Jurkat, Clone E6-1 (cell line): ENCODE measurements around the gene CCDC13. TPM values are rescaled to one million over a fixed set of nuclear protein-coding genes. Genes with fewer than 3 reads are reported as not detected.
"Not testable (repeated sequence)": the region's sequence is repeated elsewhere in the genome, so short reads cannot be mapped to it uniquely, and the experiment has no call there.

Source experiments
- DNase-seq: peaks from one replicate; pipeline ENCODE4 v3.0.0-alpha.2; 2011; ENCODE audit warnings: low read depth, low spot score
- H3K4me3 ChIP-seq: 2 replicates; pipeline ENCODE4 v1.5.1; 2011; ENCODE audit warnings: mild to moderate bottlenecking, low read length, control low read depth, moderate library complexity
- polyA plus RNA-seq: library from polyadenylated mRNA; unstranded; fragments of >200 nt; gene quantifications from one replicate; pipeline ENCODE4 v1.2.1, GENCODE V29; 2012; ENCODE audit warnings: missing spikeins; ENCODE audit not compliant: insufficient read length, insufficient read depth

CCDC13 gene, protein sequence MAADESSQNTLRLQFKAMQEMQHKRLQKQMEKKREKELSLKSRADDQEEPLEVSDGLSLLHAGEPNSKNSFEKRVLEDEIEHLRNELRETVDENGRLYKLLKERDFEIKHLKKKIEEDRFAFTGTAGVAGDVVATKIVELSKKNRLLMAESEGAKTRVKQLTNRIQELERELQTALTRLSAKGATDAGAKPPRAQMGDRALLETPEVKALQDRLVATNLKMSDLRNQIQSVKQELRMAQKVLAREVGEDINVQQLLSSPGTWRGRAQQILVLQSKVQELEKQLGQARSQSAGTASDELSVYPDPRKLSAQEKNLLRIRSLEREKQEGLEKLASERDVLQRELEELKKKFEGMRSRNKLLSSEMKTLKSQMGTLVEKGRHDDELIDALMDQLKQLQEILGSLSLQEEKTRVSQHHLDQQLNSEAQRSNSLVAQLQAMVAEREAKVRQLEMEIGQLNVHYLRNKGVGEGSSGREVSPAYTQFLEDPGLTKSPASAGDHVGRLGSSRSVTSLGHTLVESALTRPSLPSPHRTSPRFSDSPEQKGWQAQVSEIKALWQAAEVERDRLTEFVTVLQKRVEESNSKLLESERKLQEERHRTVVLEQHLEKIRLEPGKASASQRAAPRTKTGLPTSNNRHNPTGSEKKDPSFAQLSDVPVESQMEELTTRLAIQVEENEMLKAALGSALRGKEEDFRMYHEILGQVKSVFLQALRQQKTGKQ
- not detected for polyA plus RNA-seq

DNA sequence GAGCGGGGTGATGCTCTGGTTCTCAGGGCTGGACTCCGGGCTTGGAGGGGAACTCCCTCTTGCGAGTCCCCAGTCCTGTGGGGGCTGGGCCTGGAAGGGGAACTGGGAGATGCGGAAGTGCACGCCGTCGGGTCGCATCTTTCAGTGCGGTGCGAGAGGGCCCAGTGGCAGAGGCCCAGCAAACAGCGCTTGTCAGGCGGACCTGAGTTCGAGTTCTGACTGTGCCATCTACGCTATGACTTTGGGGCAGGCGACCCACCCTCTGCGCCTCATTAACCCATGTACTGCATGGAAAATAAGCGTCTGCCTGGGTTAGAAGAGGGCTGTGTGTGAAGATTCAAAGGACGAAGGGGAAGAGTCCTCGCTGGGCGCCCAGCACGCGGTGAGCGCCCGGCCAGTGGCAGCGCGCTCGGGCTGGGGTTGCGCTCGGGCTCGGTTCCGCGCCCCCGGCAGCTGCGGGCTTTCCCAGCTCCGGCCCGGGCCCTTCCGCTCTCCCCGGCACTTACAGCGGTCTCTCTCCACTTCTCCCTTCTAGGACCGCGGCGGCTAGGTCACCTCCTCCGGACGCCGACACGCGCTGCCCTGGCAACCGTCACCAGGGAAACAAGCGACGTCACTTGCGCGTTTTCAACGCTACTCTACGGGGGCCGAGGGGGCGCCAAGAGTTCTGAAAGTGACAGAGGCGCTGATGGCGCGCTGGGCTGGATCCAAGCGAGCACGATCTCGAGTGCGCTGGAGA, at the start of gene CCDC13:
Gene CCDC13, minus strand, starts transcription at position 584 of the 739 bp plus-strand sequence. CDS start 14,908 bp downstream, outside the sequence.
- peak; percentile 77 for DNase-seq
- peak within 1 kb of the TSS; percentile 62 for H3K4me3 ChIP-seq

DNA sequence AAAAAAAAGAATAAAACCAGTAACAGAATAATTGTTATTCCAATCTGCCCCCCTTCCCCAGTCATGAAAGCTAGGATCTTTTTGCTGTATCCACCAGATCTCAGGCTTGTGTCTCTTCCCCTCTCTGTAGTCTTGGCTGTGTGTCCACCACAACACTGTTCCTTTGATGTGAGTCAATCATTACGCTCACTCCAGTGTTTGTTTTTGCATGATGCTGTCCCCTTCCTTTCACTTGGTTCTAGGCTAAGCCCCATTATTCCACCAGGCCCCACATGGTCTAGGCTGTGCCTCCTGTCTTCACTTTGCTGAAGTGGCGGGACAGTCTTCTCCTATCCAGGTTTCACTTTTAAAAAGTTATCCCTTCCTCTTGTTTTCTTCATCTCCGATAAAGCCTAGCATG, 49.8 kb upstream of the CCDC13 start:
- no peak for DNase-seq
- no peak overlapping the region for H3K4me3 ChIP-seq

DNA sequence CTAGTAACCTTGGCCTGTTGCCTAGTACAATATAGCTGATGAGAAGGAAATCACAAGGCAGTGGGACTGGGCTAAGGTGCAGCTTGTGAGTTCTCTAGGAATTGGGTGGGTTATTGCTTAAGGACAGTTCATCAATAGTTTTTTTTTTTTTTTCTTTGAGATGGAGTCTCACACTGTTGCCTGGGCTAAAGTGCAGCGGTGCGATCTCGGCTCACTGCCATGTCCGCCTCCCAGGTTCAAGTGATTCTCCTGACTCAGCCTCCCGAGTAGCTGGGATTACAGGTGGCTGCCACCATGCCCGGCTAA, 47.6 kb upstream of the CCDC13 start:
- DNase-seq = no peak
- no peak overlapping the region for H3K4me3 ChIP-seq

DNA sequence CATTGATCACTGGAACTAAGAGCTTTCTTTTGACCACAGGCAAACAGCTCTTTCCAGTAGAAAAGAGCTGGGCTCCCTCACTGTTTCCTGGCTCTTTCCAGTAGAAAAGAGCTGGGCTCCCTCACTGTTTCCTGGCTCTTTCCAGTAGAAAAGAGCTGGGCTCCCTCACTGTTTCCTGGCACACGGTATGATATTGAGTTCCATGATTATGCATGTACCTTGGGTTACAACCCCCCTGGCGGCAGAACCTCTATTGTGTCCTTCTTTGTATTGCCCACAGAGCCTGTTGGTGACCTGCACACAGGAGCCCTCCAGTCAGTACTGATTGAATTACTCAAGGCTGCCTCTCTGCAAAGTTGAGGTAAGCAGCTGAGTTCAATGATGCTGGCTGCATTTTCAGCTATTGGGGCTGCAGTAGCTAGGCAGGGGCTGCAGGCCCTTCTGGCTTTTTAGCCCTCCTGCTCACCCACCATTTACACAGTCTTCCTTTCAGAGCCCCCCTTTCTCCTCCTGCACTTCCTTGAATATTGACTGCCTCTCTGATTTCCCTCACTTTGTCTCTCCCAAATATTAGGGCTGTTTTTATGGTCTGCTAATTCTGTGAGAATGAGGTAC, 46.4 kb upstream of the CCDC13 start:
- no peak overlapping the region for H3K4me3 ChIP-seq
- DNase-seq = no peak

DNA sequence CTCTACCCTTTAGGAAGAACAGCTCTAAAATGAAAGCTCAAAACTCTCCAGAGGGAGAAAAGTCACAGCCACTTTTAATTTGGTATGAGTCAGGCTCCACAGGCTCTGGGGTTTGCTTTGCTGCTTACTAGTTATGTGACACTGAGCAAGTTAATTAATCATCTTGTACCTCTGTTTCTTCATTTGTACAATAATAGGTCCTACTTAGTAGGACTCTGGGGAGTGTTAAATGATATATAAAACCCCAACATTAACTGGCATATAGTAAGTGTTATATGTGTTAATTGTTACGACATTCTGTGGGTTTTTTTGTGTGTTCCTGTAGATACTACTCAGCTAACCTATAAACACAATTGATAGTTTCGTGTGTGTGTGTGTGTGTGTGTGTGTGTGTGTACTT, 42.8 kb upstream of the CCDC13 start:
- no peak for DNase-seq
- no peak overlapping the region for H3K4me3 ChIP-seq

DNA sequence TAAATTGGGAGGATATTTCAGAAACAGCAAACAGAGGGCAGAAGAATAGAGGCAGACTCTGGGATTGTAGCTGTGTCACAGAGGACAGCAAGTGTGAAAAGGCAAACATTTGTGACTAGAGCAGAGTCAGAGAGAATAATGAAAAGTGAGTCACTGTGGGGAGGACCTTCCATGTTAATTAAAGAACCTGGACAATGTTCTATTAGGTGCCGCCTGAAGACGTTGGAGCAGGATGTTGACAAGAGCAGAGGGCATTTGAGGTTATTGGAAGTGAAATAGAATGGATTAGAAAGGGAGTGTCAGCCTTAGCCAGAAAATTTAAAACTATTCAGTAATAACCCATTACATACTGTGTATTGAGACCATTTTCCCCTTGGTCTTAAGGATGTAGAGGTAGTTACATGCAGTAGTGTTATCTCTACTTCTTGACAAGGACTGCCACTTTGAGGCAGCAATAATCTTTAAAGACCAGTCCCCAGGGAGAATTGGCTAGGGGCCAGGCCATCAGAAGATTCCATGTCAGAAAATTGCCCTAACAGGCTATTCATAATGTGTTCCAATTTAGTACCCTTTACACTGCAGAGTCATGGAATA, 42.0 kb upstream of the CCDC13 start:
- DNase-seq = no peak
- no peak overlapping the region for H3K4me3 ChIP-seq

DNA sequence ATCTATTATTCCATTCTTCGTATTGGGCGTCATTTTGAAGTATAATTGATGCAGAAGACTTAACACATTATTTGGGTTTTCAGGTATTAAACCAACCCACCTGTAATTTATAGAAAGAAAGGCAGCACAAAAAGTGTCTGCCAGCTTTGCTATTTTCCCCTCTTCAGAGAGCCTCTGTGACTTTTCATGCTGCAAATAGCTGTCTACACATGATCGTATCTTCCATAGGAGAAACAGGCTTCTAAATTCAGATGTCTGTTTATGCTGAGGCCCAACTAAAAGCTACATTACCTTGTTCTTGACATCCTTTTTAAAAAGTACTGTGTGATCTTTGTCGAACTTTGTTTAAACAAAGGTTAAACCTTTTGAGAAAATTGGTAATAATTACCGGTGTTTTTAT, 41.2 kb upstream of the CCDC13 start:
- no peak overlapping the region for H3K4me3 ChIP-seq

DNA sequence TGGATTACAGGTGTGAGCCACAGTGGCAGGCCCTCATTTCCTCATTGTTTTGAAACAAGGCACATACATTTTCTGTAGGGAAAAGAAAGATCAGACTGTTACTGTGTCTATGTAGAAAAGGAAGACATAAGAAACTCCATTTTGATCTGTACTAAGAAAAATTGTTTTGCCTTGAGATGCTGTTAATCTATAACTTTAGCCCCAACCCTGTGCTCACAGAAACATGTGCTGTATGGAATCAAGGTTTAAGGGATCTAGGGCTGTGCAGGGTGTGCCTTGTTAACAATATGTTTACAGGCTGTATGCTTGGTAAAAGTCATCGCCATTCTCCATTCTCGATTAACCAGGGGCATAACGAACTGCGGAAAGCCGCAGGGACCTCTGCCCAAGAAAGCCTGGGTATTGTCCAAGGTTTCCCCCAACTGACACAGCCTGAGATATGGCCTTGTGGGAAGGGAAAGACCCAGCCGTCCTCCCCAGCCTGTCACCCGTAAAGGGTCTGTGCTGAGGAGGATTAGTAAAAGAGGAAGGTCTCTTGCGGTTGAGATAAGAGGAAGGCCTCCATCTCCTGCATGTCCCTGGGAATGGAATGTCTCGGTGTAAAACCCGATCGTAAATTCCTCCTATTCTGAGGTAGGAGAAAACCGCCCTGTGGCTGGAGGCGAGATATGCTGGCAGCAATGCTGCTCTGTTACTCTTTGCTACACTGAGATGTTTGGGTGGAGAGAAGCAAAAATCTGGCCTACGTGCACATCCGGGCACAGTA, 38.2 kb upstream of the CCDC13 start:
- not testable (repeated sequence) for H3K4me3 ChIP-seq, DNase-seq

More for the DNA sequence above, 41.2 kb upstream of the CCDC13 start:
- no peak for DNase-seq

DNA sequence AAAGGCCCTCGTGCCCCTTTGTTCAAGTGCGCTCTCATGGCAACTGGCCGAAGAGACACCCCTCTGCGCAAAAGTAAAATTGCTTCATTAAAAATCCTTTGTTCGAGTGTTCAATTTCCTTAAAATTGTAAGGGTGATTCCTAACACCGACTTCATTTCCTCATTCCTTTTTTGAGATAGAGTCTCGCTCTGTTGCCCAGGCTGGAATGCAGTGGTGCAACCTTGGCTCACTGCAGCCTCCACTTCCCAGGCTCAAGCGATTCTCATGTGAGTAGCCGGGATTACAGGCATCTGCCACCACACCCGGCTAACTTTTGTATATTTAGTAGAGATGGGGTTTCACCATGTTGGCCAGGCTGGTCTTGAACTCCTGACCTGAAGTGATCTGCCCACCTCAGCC, 37.7 kb upstream of the CCDC13 start:
- not testable (repeated sequence) for DNase-seq

DNA sequence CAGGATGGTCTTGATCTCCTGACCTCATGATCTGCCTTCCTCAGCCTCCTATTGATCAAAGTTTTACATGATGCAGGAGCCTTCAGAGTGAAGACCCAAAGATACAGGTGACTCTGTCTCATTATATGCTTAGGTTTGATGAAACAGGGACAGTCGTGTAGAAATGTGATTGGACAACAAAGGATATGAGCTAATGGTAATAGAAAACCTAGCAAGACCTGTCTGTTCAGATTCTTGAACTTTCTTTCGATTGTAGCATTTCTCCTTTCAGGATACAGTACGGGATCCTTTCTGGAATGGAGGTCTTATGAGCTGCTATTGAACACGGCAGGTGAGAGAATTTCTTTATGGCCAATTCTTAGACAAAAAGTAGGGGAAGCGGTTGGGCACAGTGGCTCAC, 36.1 kb upstream of the CCDC13 start, which contains the start of gene ACKR2:
Gene ACKR2, plus strand, starts transcription at position 244 of the 400 bp plus-strand sequence. CDS start 55,058 bp downstream, outside the sequence.
- no peak for DNase-seq
- no peak within 1 kb of the TSS for H3K4me3 ChIP-seq

More for the DNA sequence above, 37.7 kb upstream of the CCDC13 start:
- not testable (repeated sequence) for H3K4me3 ChIP-seq

DNA sequence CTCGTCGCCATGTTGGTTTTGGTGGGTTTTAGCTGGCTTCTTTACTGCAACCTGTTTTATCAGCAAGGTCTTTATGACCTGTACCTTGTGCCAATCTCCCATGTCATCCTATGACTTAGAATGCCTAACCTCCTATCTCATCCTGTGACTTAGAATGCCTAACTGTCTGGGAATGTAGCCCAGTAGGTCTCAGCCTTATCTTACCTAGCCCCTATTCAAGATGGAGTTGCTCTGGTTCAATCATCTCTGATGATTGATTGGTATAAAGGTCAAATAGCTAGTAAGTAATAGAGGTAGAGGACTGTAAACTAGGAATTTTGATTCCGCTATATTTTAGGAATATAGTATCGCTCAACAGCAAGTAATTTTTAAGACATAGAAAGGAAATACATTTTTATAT, 34.9 kb upstream of the CCDC13 start:
- H3K4me3 ChIP-seq = no peak overlapping the region
- DNase-seq = no peak

DNA sequence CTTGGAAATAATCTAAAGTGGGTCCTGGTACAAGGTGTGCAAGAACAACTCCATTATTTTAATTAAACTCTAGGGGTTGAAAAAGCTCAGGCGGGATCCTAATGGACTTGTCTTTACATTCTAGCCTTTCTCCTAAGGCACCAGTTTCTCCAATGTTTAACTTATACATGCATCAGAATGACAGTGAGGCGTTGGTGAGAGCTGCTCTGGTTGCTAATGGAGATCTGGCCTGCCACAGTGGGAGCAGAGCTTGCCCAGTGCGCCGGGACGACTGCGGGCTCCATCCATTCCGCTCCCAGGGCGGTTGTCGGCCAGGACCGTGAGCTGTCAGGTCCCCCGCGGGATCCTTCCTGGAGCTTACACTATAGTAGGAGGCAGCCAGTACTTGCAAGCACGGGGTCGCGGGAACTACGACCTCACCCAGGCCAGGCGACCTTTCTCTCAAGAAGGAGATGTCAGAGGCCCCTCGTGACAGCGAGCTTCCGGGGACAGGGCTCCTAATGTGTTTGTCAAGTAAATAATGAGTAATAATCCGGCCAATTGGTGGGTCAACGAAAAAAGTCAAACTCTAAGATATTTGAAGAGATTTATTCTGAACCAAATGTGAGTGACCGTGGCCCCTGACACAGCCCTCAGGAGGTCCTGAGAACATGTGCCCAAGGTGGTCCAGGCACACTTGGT, 32.2 kb upstream of the CCDC13 start:
- DNase-seq = no peak

DNA sequence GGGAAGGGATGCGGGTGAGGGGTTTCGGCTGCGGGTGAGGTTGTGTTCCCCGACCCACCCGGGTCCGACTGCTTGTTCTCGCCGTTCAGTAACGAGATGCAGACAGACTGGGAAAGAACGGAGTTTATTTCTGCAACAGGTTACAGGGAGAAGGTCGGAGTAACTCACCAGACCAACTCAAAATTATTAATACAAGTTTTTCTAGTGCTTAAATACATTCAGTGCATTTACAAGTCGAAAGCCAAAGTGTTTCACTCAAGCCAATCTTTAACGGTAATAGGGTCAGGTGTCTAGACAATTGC, 31.7 kb upstream of the CCDC13 start:
- peak overlapping the region; percentile 89 for H3K4me3 ChIP-seq
- DNase-seq = no peak

More for the DNA sequence above, 32.2 kb upstream of the CCDC13 start:
- H3K4me3 ChIP-seq = peak overlapping the region; percentile 89

DNA sequence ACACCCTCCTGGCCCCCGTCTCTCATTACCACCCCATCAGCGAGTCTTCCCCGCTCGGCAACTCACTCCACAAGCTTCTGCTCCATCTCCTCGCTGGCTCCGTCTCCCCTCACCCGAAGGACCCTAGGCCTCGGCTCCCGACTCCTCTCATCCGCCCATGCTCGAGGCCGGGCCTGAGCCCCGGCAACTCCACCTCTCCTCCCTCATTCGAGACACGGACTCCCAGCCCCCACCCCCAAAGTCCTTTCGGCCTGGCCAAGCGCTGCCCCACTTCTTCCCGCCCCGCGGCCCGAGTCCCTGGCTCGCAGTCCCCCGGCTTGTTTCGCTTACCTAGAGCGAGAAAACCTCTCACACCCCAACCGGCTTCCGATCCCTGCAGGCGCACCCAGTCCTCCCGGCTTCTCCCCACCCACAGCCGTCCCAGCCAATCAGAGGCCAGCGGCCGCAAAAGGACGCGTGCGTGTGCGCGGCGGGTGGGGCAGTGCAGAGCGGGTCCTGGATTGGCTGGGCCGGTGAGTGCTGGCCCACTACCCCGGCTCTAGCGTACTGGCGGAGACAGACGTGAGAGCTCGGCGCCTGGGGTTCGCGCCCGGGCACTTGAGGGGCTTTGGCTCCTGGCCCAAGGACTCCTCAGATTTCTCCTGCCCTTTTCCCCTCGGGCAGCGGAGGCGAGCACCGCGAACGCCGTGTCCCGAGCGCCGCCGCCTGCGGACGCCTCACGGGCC, 31.2 kb upstream of the CCDC13 start, which contains the start of gene HIGD1A:
Gene HIGD1A, minus strand, starts transcription at position 385 of the 725 bp plus-strand sequence. CDS start 10,237 bp downstream, outside the sequence.
- peak; percentile 91 for DNase-seq
- H3K4me3 ChIP-seq = peak within 1 kb of the TSS; percentile 89

DNA sequence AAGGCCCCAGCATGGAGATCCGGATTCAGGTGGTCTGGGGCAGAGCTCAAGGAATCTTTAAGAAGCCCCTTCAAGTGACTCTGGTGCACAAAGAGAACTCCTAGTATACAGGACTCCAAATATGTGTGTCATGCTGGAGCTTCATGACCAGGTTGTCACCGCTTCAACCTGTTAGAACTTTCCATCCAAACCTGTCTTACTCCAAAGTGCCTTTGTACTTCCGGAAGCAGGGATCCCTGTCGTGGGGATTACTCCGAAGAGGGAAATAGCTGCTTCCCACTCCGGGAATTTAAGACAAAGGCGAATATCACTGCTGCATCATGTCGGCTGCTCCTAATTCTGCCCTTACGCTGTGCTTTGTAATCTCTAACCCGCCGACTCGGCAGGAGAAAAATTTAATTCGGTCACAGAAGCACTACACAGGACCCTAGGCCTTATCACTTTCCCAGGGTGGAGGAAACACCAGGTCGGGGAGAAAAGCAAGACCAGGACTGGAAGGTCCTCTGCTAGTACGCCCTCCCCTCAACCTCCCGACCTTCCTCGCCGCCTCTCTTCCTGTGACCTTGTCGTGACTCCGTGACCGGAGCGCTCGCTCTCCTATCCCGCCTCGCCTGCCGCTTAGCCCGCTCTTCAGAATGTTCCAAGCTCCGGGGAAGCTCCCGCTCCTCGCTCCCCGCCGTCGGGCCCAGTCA, 30.5 kb upstream of the CCDC13 start:
- DNase-seq = no peak
- peak overlapping the region; percentile 89 for H3K4me3 ChIP-seq

DNA sequence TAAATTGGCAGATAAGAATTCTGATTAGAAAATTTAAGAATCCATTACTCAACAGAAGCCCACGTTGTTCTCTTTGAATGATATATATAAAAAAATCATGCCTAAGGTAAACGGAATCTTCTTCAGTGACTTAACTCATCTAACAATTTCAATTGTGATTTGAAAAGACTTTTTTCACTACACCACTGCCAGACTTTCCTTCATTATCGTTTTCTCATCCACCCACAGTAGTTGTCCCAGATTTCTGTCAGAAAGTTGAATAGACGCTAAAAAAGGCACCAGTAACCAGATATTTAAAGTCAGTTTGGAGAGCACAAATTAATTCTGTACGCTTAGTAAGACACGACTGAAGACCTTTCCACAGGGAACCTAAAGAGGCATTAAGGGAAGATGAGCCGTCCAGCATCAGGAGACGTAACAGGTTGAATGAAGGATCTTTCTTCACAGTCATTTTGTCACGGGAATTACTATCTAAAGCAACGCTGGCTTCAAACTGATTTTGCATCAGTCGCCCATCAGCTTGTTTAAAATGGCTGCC, 29.9 kb upstream of the CCDC13 start:
- peak overlapping the region; percentile 89 for H3K4me3 ChIP-seq
- no peak for DNase-seq
